GM19395 (cell line): ENCODE results near the gene SPSB2.

Experiments used
- ATAC-seq: cut with Tn5 transposase; IDR thresholded peaks from one replicate; pipeline ENCODE4 v1.9.1; 2021; ENCODE audit warnings: mild to moderate bottlenecking, moderate library complexity; ENCODE audit not compliant: unreplicated experiment

Gene SPSB2

GRCh38 chr12:6833189-6833890 lies 39.8 kb downstream of the SPSB2 start:
- no peak for ATAC-seq

DNA sequence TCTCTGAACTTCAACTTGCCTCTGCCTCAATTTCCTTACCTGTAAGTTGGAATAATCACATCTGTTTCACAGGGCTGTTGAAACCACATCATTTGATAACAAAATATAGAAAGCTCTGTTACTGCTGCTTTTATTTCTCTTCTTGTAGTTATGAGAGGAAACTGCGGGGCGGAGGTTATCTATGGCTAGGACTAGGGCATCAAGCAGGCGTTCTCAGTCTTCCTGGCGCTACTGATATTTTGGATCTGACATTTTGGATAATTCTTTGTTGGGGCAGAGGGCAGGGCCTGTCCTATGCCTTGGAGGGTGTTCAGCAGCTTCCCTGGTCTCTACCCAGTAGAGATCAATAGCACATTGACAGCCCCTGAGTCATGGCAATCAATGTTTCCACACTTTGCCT lies 41.0 kb downstream of the SPSB2 start:
- ATAC-seq: no peak

- ATAC-seq: no peak
Measured at GRCh38 chr12:6831450-6831995, 41.6 kb downstream of the SPSB2 start.

DNA sequence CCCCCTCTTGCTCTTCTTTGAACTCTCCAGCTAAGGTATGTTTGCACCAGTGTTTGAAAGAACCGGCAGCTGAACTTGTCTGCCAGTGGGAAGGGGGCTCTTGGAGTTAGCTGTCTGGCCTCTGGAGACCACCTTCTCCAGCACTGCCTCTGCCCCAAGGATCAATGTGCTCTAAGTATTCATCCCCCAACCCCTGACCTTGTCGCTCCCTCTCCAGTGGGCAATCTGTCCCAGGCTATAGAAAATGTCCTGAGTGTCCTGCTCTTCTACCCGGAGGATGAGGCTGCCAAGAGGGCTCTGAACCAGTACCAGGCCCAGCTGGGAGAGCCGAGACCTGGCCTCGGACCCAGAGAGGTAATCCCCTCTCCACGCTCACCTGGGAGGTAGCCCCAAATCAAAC lies 42.1 kb downstream of the SPSB2 start:
- no peak for ATAC-seq

DNA sequence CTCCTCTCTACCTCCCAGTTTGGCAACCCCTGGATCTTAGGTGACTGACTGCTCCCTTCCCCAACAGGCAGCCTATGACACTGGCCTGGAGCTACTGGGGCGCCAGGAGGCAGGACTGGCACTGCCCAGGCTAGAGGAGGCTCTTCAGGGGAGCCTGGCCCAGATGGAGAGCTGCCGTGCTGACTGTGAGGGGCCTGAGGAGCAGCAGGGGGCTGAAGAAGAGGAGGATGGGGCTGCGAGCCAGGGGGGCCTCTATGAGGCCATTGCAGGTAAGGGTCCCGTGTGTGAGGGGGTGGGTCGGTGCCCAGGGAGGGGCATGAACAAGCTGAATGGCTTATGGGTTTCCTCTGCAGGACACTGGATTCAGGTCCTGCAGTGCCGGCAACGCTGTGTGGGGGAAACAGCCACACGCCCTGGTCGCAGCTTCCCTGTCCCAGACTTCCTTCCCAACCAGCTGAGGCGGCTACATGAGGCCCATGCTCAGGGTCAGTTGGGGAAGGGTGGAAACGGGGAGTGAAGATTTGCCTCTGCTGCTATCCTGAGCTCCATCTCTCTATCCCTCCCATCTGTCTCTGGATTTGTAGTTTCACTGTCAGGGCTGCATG lies 42.7 kb downstream of the SPSB2 start:
- ATAC-seq: no peak

DNA sequence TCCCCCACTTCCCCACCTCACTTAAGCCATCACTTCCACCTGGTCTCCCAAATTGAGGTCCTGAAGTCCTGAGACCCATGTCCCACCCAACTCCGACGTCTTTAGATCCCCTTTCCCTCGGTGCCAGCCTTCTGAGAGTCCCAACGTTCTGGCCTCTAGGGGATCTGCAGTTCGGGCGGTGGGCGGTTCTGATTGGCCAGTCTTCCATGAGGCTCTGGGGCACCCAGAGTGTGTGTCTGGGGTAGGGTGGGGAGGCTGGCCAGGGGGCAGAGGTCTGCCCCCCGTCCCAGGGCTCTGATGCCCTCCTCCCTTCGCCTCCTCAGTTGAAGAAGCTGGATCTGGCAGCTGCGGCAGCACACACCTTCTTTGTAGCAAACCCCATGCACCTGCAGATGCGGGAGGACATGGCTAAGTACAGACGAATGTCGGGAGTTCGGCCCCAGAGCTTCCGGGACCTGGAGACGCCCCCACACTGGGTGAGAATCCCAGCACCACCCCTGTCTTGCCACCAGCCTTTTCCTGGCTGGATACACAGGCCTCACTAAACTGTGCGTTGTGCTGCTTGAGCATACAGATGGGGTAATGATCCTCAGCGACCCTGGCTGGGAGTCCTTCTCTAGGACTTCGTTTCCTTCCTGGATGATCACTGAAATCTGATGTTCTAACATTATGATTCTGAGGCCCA lies 43.4 kb downstream of the SPSB2 start:
- no peak for ATAC-seq

GRCh38 chr12:6828781-6829535 lies 44.1 kb downstream of the SPSB2 start:
- ATAC-seq: no peak

DNA sequence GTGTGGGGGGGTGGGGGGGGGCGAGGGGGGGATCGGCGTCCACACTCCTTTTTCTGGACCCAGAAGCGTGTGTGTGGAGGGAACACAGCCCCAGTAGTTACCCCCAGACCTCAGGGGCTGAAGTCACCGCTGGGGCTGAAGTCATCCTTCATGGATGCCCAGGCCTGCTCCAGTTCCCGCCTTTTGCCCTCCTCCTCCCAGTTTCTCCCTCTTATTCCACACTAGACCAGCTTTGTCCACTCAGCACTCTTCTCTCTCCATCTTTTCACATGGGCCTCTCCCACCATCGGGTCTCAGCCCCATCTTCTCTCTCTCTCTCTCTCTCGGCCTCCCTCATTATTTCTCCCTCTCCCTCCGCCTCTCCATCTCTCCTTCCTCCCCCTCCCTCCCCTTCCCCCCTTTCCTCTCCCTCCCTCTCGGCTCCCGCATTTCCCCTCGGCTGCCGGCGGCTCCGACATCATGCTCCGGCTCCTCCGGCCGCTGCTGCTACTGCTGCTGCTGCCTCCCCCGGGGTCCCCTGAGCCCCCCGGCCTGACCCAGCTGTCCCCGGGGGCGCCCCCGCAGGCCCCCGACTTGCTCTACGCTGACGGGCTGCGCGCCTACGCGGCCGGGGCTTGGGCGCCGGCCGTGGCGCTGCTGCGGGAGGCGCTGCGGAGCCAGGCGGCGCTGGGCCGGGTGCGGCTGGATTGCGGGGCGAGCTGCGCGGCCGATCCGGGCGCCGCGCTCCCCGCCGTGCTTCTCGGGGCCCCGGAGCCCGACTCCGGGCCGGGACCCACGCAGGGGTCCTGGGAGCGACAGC lies 44.9 kb downstream of the SPSB2 start, which contains the start of gene P3H3:
TSS of gene P3H3 (plus strand) at position 426 of the 799 bp plus-strand sequence. CDS start at position 460, 34 bp downstream.
- no peak for ATAC-seq

- no peak for ATAC-seq
Measured at GRCh38 chr12:6827437-6827911, 45.6 kb downstream of the SPSB2 start.

- no peak for ATAC-seq
Measured at GRCh38 chr12:6826734-6827436, 46.2 kb downstream of the SPSB2 start.

- no peak for ATAC-seq
Measured at GRCh38 chr12:6826125-6826733, 46.9 kb downstream of the SPSB2 start.

- ATAC-seq: no peak
Measured at GRCh38 chr12:6825398-6826124, 47.5 kb downstream of the SPSB2 start.

GRCh38 chr12:6824901-6825381 lies 48.2 kb downstream of the SPSB2 start:
- ATAC-seq: no peak

DNA sequence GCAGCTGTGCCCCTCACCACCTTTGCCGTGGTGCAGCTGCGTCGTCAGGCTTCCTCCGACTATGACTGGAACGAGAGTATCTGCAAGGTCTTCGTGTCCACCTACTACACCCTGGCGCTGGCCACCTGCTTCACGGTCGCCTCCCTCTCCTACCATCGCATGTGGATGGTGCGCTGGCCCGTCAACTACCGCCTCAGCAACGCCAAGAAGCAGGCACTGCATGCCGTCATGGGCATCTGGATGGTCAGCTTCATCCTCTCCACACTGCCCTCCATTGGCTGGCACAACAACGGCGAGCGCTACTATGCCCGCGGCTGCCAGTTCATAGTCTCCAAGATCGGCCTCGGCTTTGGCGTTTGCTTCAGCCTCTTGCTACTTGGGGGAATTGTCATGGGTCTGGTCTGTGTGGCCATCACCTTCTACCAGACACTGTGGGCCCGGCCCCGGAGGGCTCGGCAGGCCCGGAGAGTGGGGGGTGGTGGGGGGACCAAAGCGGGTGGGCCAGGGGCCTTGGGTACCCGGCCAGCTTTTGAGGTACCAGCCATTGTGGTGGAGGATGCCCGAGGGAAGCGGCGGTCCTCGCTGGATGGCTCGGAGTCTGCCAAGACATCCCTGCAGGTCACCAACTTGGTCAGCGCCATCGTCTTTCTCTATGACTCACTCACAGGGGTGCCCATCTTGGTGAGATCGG lies 48.9 kb downstream of the SPSB2 start:
- no peak for ATAC-seq

DNA sequence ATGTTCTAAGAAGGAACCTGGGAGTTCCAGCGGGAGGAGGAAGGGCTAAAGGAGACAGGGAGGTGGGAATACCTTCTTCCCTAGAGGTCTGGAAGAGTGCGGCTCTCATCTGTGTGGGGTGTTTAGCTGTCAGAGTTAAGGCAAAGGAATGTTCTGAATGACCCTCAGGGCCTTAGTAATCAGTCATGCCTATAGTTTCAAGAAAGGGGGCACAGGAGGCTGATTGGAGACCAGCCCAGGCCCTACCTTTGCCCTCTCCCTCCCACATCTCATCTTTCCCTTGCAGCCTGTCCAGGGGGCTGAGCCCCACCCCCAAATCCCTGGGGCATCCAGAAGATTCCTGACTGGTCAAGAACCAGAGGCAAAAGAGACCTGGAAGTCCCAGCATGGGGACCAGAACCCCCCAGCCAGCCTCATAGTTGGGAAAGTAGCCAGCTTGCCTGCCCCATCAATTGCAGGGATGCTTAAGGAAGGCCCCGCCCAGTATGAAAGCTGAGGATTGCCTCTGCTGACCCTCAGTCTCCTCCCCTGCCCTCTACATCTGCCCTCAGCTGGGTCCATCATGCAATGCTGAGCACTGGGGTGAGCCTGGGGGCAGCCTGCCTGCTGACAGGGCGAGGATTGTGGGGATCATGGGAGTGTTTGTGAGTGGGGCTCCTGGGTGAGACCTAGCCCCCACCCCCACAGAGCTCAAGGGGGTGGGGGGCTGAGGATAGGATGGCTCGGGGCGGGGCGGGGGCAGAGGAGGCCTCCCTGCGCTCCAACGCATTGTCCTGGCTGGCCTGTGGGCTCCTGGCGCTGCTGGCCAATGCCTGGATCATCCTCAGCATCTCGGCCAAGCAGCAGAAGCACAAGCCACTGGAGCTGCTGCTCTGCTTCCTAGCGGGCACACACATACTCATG lies 49.7 kb downstream of the SPSB2 start:
- ATAC-seq: no peak

GRCh38 chr12:6822426-6823135 lies 50.5 kb downstream of the SPSB2 start:
- ATAC-seq: no peak
